AG04450 (cell line): ENCODE results near the gene TOX3. TPM values are rescaled to one million over a fixed set of nuclear protein-coding genes. Genes with fewer than 3 reads are reported as not detected.

ENCODE experiments used
- CTCF ChIA-PET: fragments of 300-600, 350-600 bp; formaldehyde crosslinking; extraction: SDS; loops from one replicate; lab custom pipeline; 2022; ENCODE audit warnings: antibody characterized with exemption, inconsistent platforms; lab: Charles Lee
- POLR2A ChIA-PET: fragments of 350-600 bp; formaldehyde crosslinking; extraction: SDS; loops from one replicate; lab custom pipeline; 2021; ENCODE audit warnings: antibody characterized with exemption, inconsistent platforms; lab: Yijun Ruan, JAX
- DNase-seq: peaks from one replicate; pipeline ENCODE4 v3.0.0-alpha.2; 2011; ENCODE audit warnings: low read depth, low spot score
- H3K27ac ChIP-seq: one replicate; pipeline ENCODE4 v1.5.1; 2012; ENCODE audit warnings: low read depth, low read length, control low read depth
- H3K27me3 ChIP-seq: one replicate; pipeline ENCODE4 v1.6.0; 2012; ENCODE audit warnings: low read length; ENCODE audit not compliant: control insufficient read depth, insufficient read depth
- H3K4me3 ChIP-seq: 2 replicates; pipeline ENCODE4 v1.5.1; 2011; ENCODE audit warnings: mild to moderate bottlenecking, low read depth, low read length, control low read depth
- H3K9me3 ChIP-seq: 2 replicates; pipeline ENCODE4 v1.5.1; 2012; ENCODE audit warnings: low read length; ENCODE audit not compliant: control insufficient read depth, insufficient read depth
- polyA plus RNA-seq: library from polyadenylated mRNA; depleted of rRNA; stranded (reverse); fragments of >200 nt; gene quantifications from 2 replicates; pipeline ENCODE4 v1.2.3, GENCODE V29; 2011
- TF ChIP-seq, protein P1 (sequence below): IDR thresholded peaks from 2 replicates; pipeline ENCODE4 v1.5.1; 2011; ENCODE audit warnings: low read depth, low read length, control low read depth, inconsistent platforms

Gene TOX3
- polyA plus RNA-seq, 1 experiment: not detected

GRCh38 chr16:52474679-52475078 lies 72.3 kb downstream of the TOX3 start:
- DNase-seq: no peak
- ChIA-PET POLR2A (no interaction called here), CTCF (no interaction called here)
- Histone ChIP-seq H3K4me3 (no peak overlapping the region), H3K27ac (no peak overlapping the region), H3K9me3 (no peaks in the 10 kb centered on the region), H3K27me3 (no peaks in the 10 kb centered on the region)
- TF ChIP-seq, protein P1, sequence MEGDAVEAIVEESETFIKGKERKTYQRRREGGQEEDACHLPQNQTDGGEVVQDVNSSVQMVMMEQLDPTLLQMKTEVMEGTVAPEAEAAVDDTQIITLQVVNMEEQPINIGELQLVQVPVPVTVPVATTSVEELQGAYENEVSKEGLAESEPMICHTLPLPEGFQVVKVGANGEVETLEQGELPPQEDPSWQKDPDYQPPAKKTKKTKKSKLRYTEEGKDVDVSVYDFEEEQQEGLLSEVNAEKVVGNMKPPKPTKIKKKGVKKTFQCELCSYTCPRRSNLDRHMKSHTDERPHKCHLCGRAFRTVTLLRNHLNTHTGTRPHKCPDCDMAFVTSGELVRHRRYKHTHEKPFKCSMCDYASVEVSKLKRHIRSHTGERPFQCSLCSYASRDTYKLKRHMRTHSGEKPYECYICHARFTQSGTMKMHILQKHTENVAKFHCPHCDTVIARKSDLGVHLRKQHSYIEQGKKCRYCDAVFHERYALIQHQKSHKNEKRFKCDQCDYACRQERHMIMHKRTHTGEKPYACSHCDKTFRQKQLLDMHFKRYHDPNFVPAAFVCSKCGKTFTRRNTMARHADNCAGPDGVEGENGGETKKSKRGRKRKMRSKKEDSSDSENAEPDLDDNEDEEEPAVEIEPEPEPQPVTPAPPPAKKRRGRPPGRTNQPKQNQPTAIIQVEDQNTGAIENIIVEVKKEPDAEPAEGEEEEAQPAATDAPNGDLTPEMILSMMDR: no peak

DNA sequence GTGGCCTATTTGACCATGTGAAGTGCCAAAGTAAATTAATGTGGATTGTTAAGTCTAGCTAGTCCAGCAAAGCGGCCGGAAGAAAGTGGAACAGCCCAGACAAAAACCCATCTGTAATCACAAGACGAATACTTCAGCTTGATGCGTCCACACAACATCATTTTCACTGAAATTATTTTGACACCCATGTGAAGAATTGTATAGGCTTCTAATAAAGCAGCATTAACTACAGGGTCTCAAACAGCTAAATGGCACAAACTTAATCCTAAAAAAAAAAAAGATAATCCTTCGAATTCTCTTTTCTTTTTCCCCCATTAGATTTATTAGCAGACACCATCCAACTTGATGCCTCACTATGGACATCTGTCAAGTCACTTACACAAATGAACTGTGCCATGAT lies 73.8 kb downstream of the TOX3 start:
- CTCF ChIA-PET: no interaction called here
- TF ChIP-seq, protein P1: no peak
- H3K27me3 ChIP-seq: no peaks in the 10 kb centered on the region
- H3K9me3 ChIP-seq: no peaks in the 10 kb centered on the region
- DNase-seq: no peak
- no peak overlapping the region for H3K27ac ChIP-seq
- POLR2A ChIA-PET: no interaction called here
- H3K4me3 ChIP-seq: no peak overlapping the region

GRCh38 chr16:52471650-52472370 lies 75.1 kb downstream of the TOX3 start:
- H3K27ac ChIP-seq: no peak overlapping the region
- ChIA-PET POLR2A (no interaction called here), CTCF (no interaction called here)
- no peaks in the 10 kb centered on the region for H3K9me3 ChIP-seq
- TF ChIP-seq, protein P1: no peak
- no peaks in the 10 kb centered on the region for H3K27me3 ChIP-seq
- DNase-seq: no peak
- no peak overlapping the region for H3K4me3 ChIP-seq

- POLR2A ChIA-PET: no interaction called here
- no peaks in the 10 kb centered on the region for H3K9me3 ChIP-seq
- CTCF ChIA-PET: no interaction called here
- no peak overlapping the region for H3K4me3 ChIP-seq
- TF ChIP-seq, protein P1: no peak
- no peak for DNase-seq
- no peak overlapping the region for H3K27ac ChIP-seq
- H3K27me3 ChIP-seq: no peaks in the 10 kb centered on the region
Measured at GRCh38 chr16:52470585-52470984, 76.4 kb downstream of the TOX3 start.

GRCh38 chr16:52469775-52470174 lies 77.2 kb downstream of the TOX3 start:
- no peak for DNase-seq
- ChIA-PET POLR2A (no interaction called here), CTCF (no interaction called here)
- Histone ChIP-seq H3K27me3 (no peaks in the 10 kb centered on the region), H3K9me3 (no peaks in the 10 kb centered on the region; the same call in 1 of the 2 replicates), H3K27ac (no peak overlapping the region), H3K4me3 (no peak overlapping the region)
- TF ChIP-seq, protein P1: no peak
